HepG2 (cell line): ENCODE measurements around the gene TAF6L. TPM values are rescaled to one million over a fixed set of nuclear protein-coding genes. Genes with fewer than 3 reads are reported as not detected.

ENCODE experiments used
- CHD4 ChIP-seq: fragments of 200-600 bp; sonication (generic); IDR thresholded peaks from 2 replicates; pipeline ENCODE4 v1.7.0; 2017; ENCODE audit warnings: mild to moderate bottlenecking, low read length, borderline replicate concordance
- DR1 ChIP-seq: sonication (generic); formaldehyde crosslinking; IDR thresholded peaks from 2 replicates; pipeline ENCODE4 v1.8.0; 2021; ENCODE audit warnings: mild to moderate bottlenecking, missing genetic modification reagents, inconsistent platforms
- EP300 ChIP-seq, 3 experiments: sonication (generic) in 1 of 3; formaldehyde crosslinking in 1 of 3; IDR thresholded peaks; 2 replicates each; pipeline versions ENCODE4 v1.5.1 to v1.6.1; 2011 to 2020; ENCODE audit warnings: low read depth in 2 of 3, low read length in 2 of 3, borderline replicate concordance in 1 of 3, improper control_type of control experiment in 1 of 3, mild to moderate bottlenecking in 1 of 3, missing genetic modification reagents in 1 of 3, moderate library complexity in 1 of 3
- ERF ChIP-seq: IDR thresholded peaks from 2 replicates; pipeline ENCODE4 v1.6.1; 2018; ENCODE audit warnings: missing biosample characterization, missing genetic modification reagents
- HIVEP1 ChIP-seq: sonication (generic); formaldehyde crosslinking; IDR thresholded peaks from 2 replicates; pipeline ENCODE4 v1.4.0; 2020; ENCODE audit warnings: mild to moderate bottlenecking, missing genetic modification reagents
- KAT8 ChIP-seq: IDR thresholded peaks from 2 replicates; pipeline ENCODE4 v1.6.1; 2016; ENCODE audit warnings: missing genetic modification reagents, missing compliant biosample characterization
- KLF13 ChIP-seq: sonication (generic); formaldehyde crosslinking; IDR thresholded peaks from 2 replicates; pipeline ENCODE4 v1.4.0; 2020; ENCODE audit warnings: mild to moderate bottlenecking, missing genetic modification reagents
- SKI ChIP-seq: fragments of 450-650 bp; IDR thresholded peaks from one replicate; pipeline ENCODE4 v1.6.1; 2018; ENCODE audit warnings: mild to moderate bottlenecking; ENCODE audit not compliant: partially characterized antibody
- SP140L ChIP-seq: sonication (generic); formaldehyde crosslinking; IDR thresholded peaks from 2 replicates; pipeline ENCODE4 v1.4.0; 2020; ENCODE audit warnings: missing genetic modification reagents, borderline replicate concordance
- TAF1 ChIP-seq: sonication (generic); formaldehyde crosslinking; IDR thresholded peaks from 2 replicates; pipeline ENCODE4 v1.4.0; 2020; ENCODE audit warnings: missing genetic modification reagents
- TCF12 ChIP-seq, 2 experiments: fragments of 450-650 bp in 1 of 2; sonication (generic) in 1 of 2; formaldehyde crosslinking in 1 of 2; IDR thresholded peaks; 2 replicates each; pipeline versions ENCODE4 v1.6.1 to v1.8.0; 2017 to 2022; ENCODE audit warnings: antibody characterized with exemption in 1 of 2, mild to moderate bottlenecking in 1 of 2, missing genetic modification reagents in 1 of 2, moderate library complexity in 1 of 2
- YY1 ChIP-seq: IDR thresholded peaks from 2 replicates; pipeline ENCODE4 v1.6.1; 2011; ENCODE audit warnings: low read length, low read depth, moderate library complexity, mild to moderate bottlenecking; ENCODE audit not compliant: insufficient read depth, insufficient replicate concordance
- ZNF10 ChIP-seq: sonication (generic); formaldehyde crosslinking; IDR thresholded peaks from 2 replicates; pipeline ENCODE4 v1.4.0; 2020; ENCODE audit warnings: mild to moderate bottlenecking, low read depth, missing genetic modification reagents, borderline replicate concordance
- ZNF775 ChIP-seq: sonication (generic); formaldehyde crosslinking; IDR thresholded peaks from 2 replicates; pipeline ENCODE4 v1.4.0; 2020; ENCODE audit warnings: missing genetic modification reagents, mild to moderate bottlenecking, moderate library complexity, borderline replicate concordance
- ZSCAN21 ChIP-seq: sonication (generic); formaldehyde crosslinking; IDR thresholded peaks from 2 replicates; pipeline ENCODE4 v1.8.0; 2022; ENCODE audit warnings: mild to moderate bottlenecking, missing genetic modification reagents, moderate library complexity, borderline replicate concordance
- polyA plus RNA-seq, 8 experiments: library from polyadenylated mRNA; depleted of rRNA in 3 of 8; stranded (reverse) in 7 of 8; unstranded in 1 of 8; fragments of >200 nt; fragmentation: Illumina TruSeq in 4 of 8; extraction: Trizol in 4 of 8; gene quantifications; 2 replicates each; pipeline versions ENCODE4 v1.2.1 to v1.2.3, GENCODE V29; 2011 to 2016; ENCODE audit warnings: low read depth in 4 of 8, missing spikeins in 1 of 8, mixed read lengths in 1 of 8; ENCODE audit not compliant: insufficient read depth in 1 of 8
- total RNA-seq, 5 experiments: library from RNA; depleted of rRNA; stranded (reverse); fragments of >200 nt; fragmentation: Illumina TruSeq; extraction: Trizol; gene quantifications; 2 replicates each; pipeline ENCODE4 v1.2.3, GENCODE V29; 2016; ENCODE audit warnings: low read depth in 1 of 5
- TF ChIP-seq, protein P1 (sequence below): sonication (generic); formaldehyde crosslinking; IDR thresholded peaks from one replicate; pipeline ENCODE4 v1.5.1; 2020; ENCODE audit warnings: mild to moderate bottlenecking, missing genetic modification reagents; ENCODE audit errors: not compliant biosample characterization
- TF ChIP-seq, protein P2 (sequence below): sonication (generic); formaldehyde crosslinking; IDR thresholded peaks from 2 replicates; pipeline ENCODE4 v1.4.0; 2020; ENCODE audit warnings: missing genetic modification reagents
- TF ChIP-seq, protein P3 (sequence below): IDR thresholded peaks from 2 replicates; pipeline ENCODE4 v1.6.1; 2016; ENCODE audit warnings: low read depth, control low read depth
- TF ChIP-seq, protein P4 (sequence below): sonication (generic); formaldehyde crosslinking; IDR thresholded peaks from 2 replicates; pipeline ENCODE4 v1.8.1; 2023; ENCODE audit warnings: mild to moderate bottlenecking, missing genetic modification reagents

The TAF6L gene
- total and polyA plus RNA-seq, 2 of the 13 experiments (the other 11 are each of a cell fraction or from before 2014, with no cell fraction given) = 12.6 to 19.4 TPM

DNA sequence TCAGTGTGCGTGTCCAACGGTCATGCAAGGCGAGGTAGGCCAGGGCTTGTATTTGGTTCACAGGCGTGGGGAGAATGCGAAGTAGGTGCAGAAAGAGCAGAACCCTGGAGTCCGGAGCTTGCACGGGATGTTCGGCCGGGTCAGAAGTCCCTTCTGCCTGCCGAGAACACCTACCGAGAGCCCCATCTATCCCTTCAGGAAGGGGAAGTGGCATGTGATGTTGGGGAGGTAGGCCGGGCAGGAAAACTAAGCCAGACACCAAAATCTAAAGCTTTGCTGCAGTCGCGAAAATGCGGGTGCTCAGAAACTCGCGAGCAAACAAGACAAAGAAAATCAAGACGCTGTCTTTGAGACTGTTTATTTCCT is 435 bp upstream of the TAF6L start (continued):
- TF ChIP-seq, protein P1, sequence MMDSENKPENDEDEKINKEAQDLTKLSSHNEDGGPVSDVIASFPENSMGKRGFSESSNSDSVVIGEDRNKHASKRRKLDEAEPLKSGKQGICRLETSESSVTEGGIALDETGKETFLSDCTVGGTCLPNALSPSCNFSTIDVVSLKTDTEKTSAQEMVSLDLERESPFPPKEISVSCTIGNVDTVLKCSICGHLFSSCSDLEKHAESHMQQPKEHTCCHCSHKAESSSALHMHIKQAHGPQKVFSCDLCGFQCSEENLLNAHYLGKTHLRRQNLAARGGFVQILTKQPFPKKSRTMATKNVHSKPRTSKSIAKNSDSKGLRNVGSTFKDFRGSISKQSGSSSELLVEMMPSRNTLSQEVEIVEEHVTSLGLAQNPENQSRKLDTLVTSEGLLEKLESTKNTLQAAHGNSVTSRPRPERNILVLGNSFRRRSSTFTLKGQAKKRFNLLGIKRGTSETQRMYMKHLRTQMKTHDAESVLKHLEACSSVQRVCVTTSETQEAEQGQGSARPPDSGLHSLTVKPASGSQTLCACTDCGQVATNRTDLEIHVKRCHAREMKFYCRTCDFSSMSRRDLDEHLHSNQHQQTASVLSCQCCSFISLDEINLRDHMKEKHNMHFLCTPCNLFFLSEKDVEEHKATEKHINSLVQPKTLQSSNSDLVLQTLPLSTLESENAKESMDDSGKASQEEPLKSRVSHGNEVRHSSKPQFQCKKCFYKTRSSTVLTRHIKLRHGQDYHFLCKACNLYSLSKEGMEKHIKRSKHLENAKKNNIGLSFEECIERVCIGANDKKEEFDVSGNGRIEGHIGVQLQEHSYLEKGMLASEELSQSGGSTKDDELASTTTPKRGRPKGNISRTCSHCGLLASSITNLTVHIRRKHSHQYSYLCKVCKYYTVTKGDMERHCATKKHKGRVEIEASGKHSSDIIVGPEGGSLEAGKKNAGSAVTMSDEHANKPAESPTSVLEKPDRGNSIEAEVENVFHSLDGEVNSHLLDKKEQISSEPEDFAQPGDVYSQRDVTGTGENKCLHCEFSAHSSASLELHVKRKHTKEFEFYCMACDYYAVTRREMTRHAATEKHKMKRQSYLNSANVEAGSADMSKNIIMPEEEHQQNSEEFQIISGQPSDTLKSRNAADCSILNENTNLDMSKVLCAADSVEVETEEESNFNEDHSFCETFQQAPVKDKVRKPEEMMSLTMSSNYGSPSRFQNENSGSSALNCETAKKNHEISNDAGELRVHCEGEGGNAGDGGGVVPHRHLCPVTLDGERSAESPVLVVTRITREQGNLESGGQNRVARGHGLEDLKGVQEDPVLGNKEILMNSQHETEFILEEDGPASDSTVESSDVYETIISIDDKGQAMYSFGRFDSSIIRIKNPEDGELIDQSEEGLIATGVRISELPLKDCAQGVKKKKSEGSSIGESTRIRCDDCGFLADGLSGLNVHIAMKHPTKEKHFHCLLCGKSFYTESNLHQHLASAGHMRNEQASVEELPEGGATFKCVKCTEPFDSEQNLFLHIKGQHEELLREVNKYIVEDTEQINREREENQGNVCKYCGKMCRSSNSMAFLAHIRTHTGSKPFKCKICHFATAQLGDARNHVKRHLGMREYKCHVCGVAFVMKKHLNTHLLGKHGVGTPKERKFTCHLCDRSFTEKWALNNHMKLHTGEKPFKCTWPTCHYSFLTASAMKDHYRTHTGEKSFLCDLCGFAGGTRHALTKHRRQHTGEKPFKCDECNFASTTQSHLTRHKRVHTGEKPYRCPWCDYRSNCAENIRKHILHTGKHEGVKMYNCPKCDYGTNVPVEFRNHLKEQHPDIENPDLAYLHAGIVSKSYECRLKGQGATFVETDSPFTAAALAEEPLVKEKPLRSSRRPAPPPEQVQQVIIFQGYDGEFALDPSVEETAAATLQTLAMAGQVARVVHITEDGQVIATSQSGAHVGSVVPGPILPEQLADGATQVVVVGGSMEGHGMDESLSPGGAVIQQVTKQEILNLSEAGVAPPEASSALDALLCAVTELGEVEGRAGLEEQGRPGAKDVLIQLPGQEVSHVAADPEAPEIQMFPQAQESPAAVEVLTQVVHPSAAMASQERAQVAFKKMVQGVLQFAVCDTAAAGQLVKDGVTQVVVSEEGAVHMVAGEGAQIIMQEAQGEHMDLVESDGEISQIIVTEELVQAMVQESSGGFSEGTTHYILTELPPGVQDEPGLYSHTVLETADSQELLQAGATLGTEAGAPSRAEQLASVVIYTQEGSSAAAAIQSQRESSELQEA = no peak
- TF ChIP-seq TCF12 (IDR thresholded peaks at IDR 0.05) = no peak
- TF ChIP-seq TCF12 (CRISPR knock-in tag; IDR thresholded peaks at IDR 0.05) = no peak
- no peak for TF ChIP-seq SKI
- TF ChIP-seq, protein P2, sequence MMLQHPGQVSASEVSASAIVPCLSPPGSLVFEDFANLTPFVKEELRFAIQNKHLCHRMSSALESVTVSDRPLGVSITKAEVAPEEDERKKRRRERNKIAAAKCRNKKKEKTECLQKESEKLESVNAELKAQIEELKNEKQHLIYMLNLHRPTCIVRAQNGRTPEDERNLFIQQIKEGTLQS (CRISPR knock-in tag) = no peak
- TF ChIP-seq ZNF775 (CRISPR knock-in tag) = no peak
- no peak for TF ChIP-seq KAT8 (CRISPR knock-in tag)
- TF ChIP-seq ZNF10 (CRISPR knock-in tag) = no peak
- TF ChIP-seq DR1 (CRISPR knock-in tag) = no peak
- TF ChIP-seq TAF1 = 0 out of 2 replicates have a peak, but pooled peaks have one; percentile 18
- no peak for TF ChIP-seq CHD4
- peak; percentile 44; the same call in 1 of the 2 replicates for TF ChIP-seq ZSCAN21 (CRISPR knock-in tag)
- TF ChIP-seq HIVEP1 = no peak; the same call in 1 of the 2 replicates
- no peak for TF ChIP-seq EP300 (IDR thresholded peaks at IDR 0.05; ENCODE audit: low read depth in 2 of 2, low read length in 2 of 2)
- TF ChIP-seq EP300 (CRISPR knock-in tag; IDR thresholded peaks at IDR 0.05; ENCODE audit: borderline replicate concordance) = 0 out of 2 replicates have a peak, but pooled peaks have one; percentile 46
- TF ChIP-seq KLF13 (CRISPR knock-in tag) = no peak
- TF ChIP-seq SP140L = no peak
- no peak for TF ChIP-seq ERF (CRISPR knock-in tag)
- TF ChIP-seq, protein P3, sequence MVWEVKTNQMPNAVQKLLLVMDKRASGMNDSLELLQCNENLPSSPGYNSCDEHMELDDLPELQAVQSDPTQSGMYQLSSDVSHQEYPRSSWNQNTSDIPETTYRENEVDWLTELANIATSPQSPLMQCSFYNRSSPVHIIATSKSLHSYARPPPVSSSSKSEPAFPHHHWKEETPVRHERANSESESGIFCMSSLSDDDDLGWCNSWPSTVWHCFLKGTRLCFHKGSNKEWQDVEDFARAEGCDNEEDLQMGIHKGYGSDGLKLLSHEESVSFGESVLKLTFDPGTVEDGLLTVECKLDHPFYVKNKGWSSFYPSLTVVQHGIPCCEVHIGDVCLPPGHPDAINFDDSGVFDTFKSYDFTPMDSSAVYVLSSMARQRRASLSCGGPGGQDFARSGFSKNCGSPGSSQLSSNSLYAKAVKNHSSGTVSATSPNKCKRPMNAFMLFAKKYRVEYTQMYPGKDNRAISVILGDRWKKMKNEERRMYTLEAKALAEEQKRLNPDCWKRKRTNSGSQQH (CRISPR knock-in tag) = no peak
- TF ChIP-seq YY1 = no peak
- TF ChIP-seq, protein P4, sequence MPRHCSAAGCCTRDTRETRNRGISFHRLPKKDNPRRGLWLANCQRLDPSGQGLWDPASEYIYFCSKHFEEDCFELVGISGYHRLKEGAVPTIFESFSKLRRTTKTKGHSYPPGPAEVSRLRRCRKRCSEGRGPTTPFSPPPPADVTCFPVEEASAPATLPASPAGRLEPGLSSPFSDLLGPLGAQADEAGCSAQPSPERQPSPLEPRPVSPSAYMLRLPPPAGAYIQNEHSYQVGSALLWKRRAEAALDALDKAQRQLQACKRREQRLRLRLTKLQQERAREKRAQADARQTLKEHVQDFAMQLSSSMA = no peak
